ENCODE measurements around the gene ENDOD1.

DNA sequence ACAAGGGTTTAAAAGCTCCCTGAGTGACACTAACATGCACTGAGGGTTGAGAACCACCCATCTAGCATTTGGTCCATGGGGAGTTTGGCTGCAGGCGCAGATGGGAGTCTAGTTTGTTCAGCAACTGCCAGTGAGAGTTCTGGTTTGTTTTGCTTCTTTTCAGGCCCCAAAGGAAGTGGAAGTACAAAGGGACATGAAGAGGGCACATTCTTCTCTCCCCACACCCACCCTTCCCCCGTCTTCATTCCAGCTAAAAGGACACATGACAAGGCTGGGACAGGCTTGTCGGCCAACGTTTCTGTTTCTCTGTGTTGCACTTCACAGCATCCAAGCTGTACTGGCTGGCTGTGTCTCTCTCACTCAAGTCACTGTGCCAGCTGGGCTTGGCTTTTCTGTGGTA lies 8.2 kb upstream of the ENDOD1 start:
- no peak for TF ChIP-seq POLR2A (IDR thresholded peaks at IDR 0.05)
- peak; percentile 29 for TF ChIP-seq POLR2AphosphoS5 (IDR thresholded peaks at IDR 0.05)
- TF ChIP-seq, protein P1, sequence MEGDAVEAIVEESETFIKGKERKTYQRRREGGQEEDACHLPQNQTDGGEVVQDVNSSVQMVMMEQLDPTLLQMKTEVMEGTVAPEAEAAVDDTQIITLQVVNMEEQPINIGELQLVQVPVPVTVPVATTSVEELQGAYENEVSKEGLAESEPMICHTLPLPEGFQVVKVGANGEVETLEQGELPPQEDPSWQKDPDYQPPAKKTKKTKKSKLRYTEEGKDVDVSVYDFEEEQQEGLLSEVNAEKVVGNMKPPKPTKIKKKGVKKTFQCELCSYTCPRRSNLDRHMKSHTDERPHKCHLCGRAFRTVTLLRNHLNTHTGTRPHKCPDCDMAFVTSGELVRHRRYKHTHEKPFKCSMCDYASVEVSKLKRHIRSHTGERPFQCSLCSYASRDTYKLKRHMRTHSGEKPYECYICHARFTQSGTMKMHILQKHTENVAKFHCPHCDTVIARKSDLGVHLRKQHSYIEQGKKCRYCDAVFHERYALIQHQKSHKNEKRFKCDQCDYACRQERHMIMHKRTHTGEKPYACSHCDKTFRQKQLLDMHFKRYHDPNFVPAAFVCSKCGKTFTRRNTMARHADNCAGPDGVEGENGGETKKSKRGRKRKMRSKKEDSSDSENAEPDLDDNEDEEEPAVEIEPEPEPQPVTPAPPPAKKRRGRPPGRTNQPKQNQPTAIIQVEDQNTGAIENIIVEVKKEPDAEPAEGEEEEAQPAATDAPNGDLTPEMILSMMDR (IDR thresholded peaks at IDR 0.05) = no peak

All from prostate gland (tissue), 2 donors.